Endothelial cell (in vitro differentiated cells): Measurements from ENCODE around the gene CDR2L. TPM values are rescaled to one million over a fixed set of nuclear protein-coding genes. Genes with fewer than 3 reads are reported as not detected.

Experiments used
- DNase-seq: peaks from one replicate; pipeline ENCODE4 v3.0.0; 2021; ENCODE audit warnings: low spot score
- H3K27ac Mint-ChIP-seq: one replicate; pipeline ENCODE4 v1.8.0; 2021; ENCODE audit warnings: mixed read lengths, inconsistent platforms; ENCODE audit not compliant: unreplicated experiment
- H3K27me3 Mint-ChIP-seq: one replicate; pipeline ENCODE4 v1.8.0; 2021; ENCODE audit warnings: mild to moderate bottlenecking, moderate library complexity, mixed read lengths, inconsistent platforms; ENCODE audit not compliant: unreplicated experiment
- H3K36me3 Mint-ChIP-seq: one replicate; pipeline ENCODE4 v1.8.0; 2021; ENCODE audit warnings: mild to moderate bottlenecking, low read depth, mixed read lengths, inconsistent platforms; ENCODE audit not compliant: unreplicated experiment
- H3K4me1 Mint-ChIP-seq: one replicate; pipeline ENCODE4 v1.8.0; 2021; ENCODE audit warnings: mild to moderate bottlenecking, mixed read lengths, inconsistent platforms; ENCODE audit not compliant: unreplicated experiment
- H3K4me3 Mint-ChIP-seq: one replicate; pipeline ENCODE4 v1.8.0; 2021; ENCODE audit warnings: mild to moderate bottlenecking, mixed read lengths, inconsistent platforms; ENCODE audit not compliant: unreplicated experiment
- H3K9me3 Mint-ChIP-seq: one replicate; pipeline ENCODE4 v1.8.0; 2021; ENCODE audit warnings: mixed read lengths, inconsistent platforms; ENCODE audit not compliant: unreplicated experiment
- CTCF ChIP-seq: fragments of 200-600 bp; sonication (generic); IDR thresholded peaks from one replicate; pipeline ENCODE4 v1.5.0; 2021; ENCODE audit warnings: antibody characterized with exemption; ENCODE audit not compliant: unreplicated experiment
- total RNA-seq: library from RNA; stranded (reverse); fragmentation: NEBNext Ultra II Directional; extraction: Animal tissue kit (Norgen Biotek cat#: 25700); gene quantifications from one replicate; pipeline ENCODE4 v1.2.1, GENCODE V29; 2021; ENCODE audit not compliant: unreplicated experiment

Gene CDR2L
- total RNA-seq, 1 donor from 2014 or later: 33.2 TPM

- Mint-ChIP-seq H3K27ac (no peak overlapping the region), H3K4me1 (peaks cover 11% of the 10 kb centered on the region), H3K9me3 (no peaks in the 10 kb centered on the region), H3K36me3 (no peaks in the 10 kb centered on the region), H3K27me3 (peaks cover 12% of the 10 kb centered on the region), H3K4me3 (no peak overlapping the region)
- TF ChIP-seq CTCF: no peak
- DNase-seq: no peak
Measured at GRCh38 chr17:74975943-74976342, 11.5 kb upstream of the CDR2L start.

GRCh38 chr17:74977802-74978201, 9.6 kb upstream of the CDR2L start:
- H3K4me1 Mint-ChIP-seq: peaks cover 10% of the 10 kb centered on the region
- no peaks in the 10 kb centered on the region for H3K9me3 Mint-ChIP-seq
- peaks cover 14% of the 10 kb centered on the region for H3K27me3 Mint-ChIP-seq
- no peak for DNase-seq
- no peaks in the 10 kb centered on the region for H3K36me3 Mint-ChIP-seq
- no peak overlapping the region for H3K4me3 Mint-ChIP-seq
- TF ChIP-seq CTCF: no peak
- no peak overlapping the region for H3K27ac Mint-ChIP-seq

- no peak for TF ChIP-seq CTCF
- Mint-ChIP-seq H3K36me3 (no peaks in the 10 kb centered on the region), H3K9me3 (no peaks in the 10 kb centered on the region), H3K27ac (no peak overlapping the region), H3K4me1 (peaks cover 5% of the 10 kb centered on the region), H3K4me3 (no peak overlapping the region), H3K27me3 (peaks cover 11% of the 10 kb centered on the region)
- DNase-seq: no peak
Measured at GRCh38 chr17:74978240-74978639, 9.2 kb upstream of the CDR2L start.

- DNase-seq: no peak
- Mint-ChIP-seq H3K27ac (no peak overlapping the region), H3K36me3 (no peaks in the 10 kb centered on the region), H3K9me3 (no peaks in the 10 kb centered on the region), H3K4me3 (no peak overlapping the region), H3K4me1 (peaks cover 5% of the 10 kb centered on the region), H3K27me3 (peaks cover 11% of the 10 kb centered on the region)
- no peak for TF ChIP-seq CTCF
Measured at GRCh38 chr17:74979408-74980146, 7.9 kb upstream of the CDR2L start.

GRCh38 chr17:74981318-74981978, 6.0 kb upstream of the CDR2L start:
- DNase-seq: no peak
- Mint-ChIP-seq H3K27ac (peak overlapping the region; percentile 79), H3K4me3 (peak overlapping the region; percentile 90), H3K9me3 (no peaks in the 10 kb centered on the region), H3K36me3 (no peaks in the 10 kb centered on the region), H3K27me3 (peaks cover 13% of the 10 kb centered on the region), H3K4me1 (peaks cover 5% of the 10 kb centered on the region)
- no peak for TF ChIP-seq CTCF
